Kidney epithelial cell (primary cell): Measurements from ENCODE around the gene GOLGA3. TPM values are rescaled to one million over a fixed set of nuclear protein-coding genes. Genes with fewer than 3 reads are reported as not detected.

Experiments
- DNase-seq: peaks from one replicate; pipeline ENCODE4 v3.0.0-alpha.2; 2010; ENCODE audit warnings: low read depth
- H3K27me3 ChIP-seq: 2 replicates; pipeline ENCODE4 v1.6.0; 2011; ENCODE audit warnings: low read length; ENCODE audit not compliant: control insufficient read depth, insufficient read depth
- H3K36me3 ChIP-seq: 2 replicates; pipeline ENCODE4 v1.5.1; 2011; ENCODE audit warnings: low read length; ENCODE audit not compliant: control insufficient read depth, insufficient read depth
- H3K4me3 ChIP-seq: 2 replicates; pipeline ENCODE4 v1.5.1; 2011; ENCODE audit warnings: low read depth, mild to moderate bottlenecking, control low read depth, low read length
- total RNA-seq: library from RNA; depleted of rRNA; stranded (reverse); fragments of >200 nt; gene quantifications from 2 replicates; pipeline ENCODE4 v1.2.3, GENCODE V29; 2015
- TF ChIP-seq, protein P1 (sequence below): IDR thresholded peaks from 2 replicates; pipeline ENCODE4 v1.5.1; 2011; ENCODE audit warnings: mild to moderate bottlenecking, moderate library complexity, low read length, control low read depth, inconsistent platforms; ENCODE audit not compliant: insufficient read depth, poor library complexity, severe bottlenecking

Gene GOLGA3
- total RNA-seq, 1 donor from 2014 or later = 79.1 TPM

DNA sequence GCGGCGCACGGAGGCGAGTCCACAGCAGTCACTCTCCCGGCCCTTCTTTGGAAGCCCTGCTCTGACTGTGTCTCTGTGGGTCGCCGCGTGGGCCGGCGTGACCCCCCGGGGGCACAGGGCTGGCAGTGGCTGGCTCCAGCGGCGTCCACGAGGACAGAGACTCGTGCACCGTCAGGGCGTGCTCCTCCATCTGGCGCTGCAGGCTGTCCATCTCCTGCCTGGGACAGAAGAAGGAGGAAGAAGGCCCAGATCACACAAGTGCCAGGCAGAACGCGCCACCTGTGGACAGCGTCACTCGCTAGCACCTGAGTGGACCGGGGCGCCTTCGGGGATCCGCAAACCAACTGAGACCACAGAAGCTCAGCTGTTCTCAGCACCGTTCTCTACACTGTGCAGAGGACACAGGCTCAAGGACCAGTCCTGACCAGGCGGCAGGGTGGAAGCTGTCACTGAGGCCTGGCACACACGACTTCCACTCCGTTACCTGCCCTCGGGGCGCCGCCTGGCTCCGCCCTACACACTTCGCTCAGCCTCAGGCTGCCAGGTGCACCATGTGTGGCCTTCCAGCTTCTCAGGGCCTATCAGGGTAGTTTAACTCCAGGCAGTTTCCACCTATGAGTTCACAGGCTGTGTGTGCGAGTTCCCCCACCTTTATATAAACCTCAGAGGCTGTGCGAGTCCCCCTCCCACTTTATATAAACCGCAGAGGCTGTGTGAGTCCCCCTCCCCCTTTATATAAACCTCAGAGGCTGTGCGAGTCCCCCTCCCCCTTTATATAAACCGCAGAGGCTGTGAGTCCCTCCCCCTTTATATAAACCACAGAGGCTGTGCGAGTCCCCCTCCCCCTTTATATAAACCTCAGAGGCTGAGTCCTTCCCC lies 55.4 kb downstream of the GOLGA3 start:
- DNase-seq = no peak
- H3K27me3 ChIP-seq = no peaks in the 10 kb centered on the region
- TF ChIP-seq, protein P1, sequence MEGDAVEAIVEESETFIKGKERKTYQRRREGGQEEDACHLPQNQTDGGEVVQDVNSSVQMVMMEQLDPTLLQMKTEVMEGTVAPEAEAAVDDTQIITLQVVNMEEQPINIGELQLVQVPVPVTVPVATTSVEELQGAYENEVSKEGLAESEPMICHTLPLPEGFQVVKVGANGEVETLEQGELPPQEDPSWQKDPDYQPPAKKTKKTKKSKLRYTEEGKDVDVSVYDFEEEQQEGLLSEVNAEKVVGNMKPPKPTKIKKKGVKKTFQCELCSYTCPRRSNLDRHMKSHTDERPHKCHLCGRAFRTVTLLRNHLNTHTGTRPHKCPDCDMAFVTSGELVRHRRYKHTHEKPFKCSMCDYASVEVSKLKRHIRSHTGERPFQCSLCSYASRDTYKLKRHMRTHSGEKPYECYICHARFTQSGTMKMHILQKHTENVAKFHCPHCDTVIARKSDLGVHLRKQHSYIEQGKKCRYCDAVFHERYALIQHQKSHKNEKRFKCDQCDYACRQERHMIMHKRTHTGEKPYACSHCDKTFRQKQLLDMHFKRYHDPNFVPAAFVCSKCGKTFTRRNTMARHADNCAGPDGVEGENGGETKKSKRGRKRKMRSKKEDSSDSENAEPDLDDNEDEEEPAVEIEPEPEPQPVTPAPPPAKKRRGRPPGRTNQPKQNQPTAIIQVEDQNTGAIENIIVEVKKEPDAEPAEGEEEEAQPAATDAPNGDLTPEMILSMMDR = no peak
- H3K4me3 ChIP-seq = no peak overlapping the region
- H3K36me3 ChIP-seq = peaks cover 3% of the 10 kb centered on the region

DNA sequence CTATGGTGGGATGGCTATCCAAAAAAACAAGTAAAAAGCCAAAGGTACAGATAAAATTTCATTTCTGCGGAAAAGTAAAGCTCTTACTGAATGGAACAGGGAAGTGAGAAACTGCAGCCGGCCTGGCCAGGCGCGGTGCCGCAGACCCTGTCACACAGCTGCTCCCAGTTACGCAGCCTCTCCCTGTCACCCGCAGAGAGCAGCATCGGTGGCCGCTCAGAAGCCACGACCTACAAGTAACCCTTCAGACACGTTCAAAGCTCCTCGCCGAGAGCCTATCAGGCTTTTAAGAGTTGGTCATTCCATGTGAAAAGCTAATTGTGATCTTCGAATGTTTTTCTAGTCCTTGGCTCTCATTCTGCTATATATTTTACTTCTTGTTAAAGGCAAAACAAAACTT lies 56.1 kb downstream of the GOLGA3 start:
- no peak for DNase-seq
- peaks cover 3% of the 10 kb centered on the region for H3K36me3 ChIP-seq
- H3K4me3 ChIP-seq = no peak overlapping the region
- H3K27me3 ChIP-seq = no peaks in the 10 kb centered on the region
- TF ChIP-seq, protein P1 = no peak

DNA sequence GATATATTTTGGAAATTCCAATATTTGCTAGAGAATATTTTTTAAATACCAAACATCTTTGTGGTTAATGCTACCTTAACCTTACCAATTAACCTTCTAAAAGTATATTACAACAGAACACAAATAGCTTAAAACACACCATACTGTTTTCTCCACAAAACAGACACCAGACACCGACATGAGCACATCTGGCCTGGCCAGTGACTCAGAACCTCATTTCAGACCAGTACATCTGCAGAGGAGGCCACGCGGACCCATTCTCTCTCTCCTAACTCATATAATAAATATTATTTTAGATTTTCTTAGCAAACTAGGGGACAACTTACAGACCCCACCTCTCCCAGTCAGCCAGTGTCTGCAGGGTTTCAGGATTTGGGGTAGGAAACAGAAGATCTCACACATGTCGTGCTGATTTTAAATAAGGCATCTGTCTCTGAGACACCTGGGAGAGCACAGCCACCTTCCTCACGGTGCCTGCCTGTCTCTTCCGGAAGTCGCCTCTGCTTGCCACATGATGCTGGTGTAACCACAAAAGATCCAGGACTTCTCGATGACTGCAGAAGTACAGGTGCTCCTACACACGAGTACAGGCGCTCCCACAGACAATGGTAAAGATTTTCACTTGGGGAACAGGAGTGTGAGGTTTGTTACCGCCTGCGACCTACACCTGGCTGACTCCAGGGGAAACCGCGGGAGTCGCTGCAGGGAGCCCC lies 57.4 kb downstream of the GOLGA3 start:
- H3K36me3 ChIP-seq = peaks cover 2% of the 10 kb centered on the region
- no peak for DNase-seq
- H3K4me3 ChIP-seq = no peak overlapping the region
- TF ChIP-seq, protein P1 = no peak
- no peaks in the 10 kb centered on the region for H3K27me3 ChIP-seq

DNA sequence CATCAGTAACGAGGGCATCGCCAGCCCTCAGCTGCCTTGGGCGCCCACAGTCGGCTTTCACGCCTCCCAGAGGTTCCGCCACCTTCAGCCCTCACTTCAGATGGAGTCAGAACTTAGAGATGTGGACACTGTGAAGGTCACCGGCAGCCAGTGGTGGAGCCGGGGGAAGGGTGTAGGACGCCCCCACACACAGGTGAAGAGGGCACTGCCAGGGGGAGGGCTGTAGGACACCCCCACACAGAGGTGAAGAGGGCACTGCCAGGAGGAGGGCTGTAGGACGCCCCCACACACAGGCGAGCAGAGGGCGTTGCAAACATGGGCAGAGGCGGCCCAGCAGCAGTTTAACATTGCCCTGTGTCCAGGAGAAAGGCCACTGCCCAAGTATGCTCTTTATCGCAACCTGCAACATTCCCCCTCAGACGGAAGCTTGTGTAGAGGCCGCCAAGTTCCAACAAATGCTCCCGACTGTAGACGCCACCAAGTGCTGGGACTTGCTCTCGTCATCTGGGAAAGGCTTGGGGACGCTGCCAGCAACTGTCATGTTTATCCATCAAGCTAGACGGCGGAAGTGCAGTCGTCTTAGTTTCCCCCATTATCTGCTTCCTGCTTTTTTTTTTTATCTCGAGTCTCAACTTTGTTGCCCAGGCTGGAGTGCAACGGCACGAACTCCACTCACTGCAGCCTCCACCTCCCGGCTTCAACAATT lies 62.1 kb downstream of the GOLGA3 start:
- no peak for DNase-seq
- TF ChIP-seq, protein P1 = no peak

GRCh38 chr12:132765361-132765760 lies 63.3 kb downstream of the GOLGA3 start:
- Histone ChIP-seq H3K36me3 (no peaks in the 10 kb centered on the region), H3K27me3 (no peaks in the 10 kb centered on the region), H3K4me3 (no peak overlapping the region)
- no peak for DNase-seq
- TF ChIP-seq, protein P1 = no peak

More for the DNA sequence above, 62.1 kb downstream of the GOLGA3 start:
- H3K36me3 ChIP-seq = no peaks in the 10 kb centered on the region
- H3K27me3 ChIP-seq = no peaks in the 10 kb centered on the region
- no peak overlapping the region for H3K4me3 ChIP-seq
